HG03558 (cell line): ENCODE measurements around the gene KMT2A.
"Not testable (repeated sequence)": the region's sequence is repeated elsewhere in the genome, so short reads cannot be mapped to it uniquely, and the experiment has no call there.

ENCODE experiments used
- ATAC-seq: cut with Tn5 transposase; IDR thresholded peaks from one replicate; pipeline ENCODE4 v1.9.1; 2021; ENCODE audit warnings: moderate number of reproducible peaks; ENCODE audit not compliant: unreplicated experiment; ENCODE audit errors: extremely low read depth

KMT2A gene

GRCh38 chr11:118531597-118532084 is 95.3 kb downstream of the KMT2A start:
- no peak for ATAC-seq

GRCh38 chr11:118532091-118532490 is 95.8 kb downstream of the KMT2A start:
- no peak for ATAC-seq

GRCh38 chr11:118532852-118533768 is 96.8 kb downstream of the KMT2A start:
- no peak for ATAC-seq

- no peak for ATAC-seq
These were observed 97.8 kb downstream of the KMT2A start for GRCh38 chr11:118533769-118534729.

- no peak for ATAC-seq
These were observed 99.0 kb downstream of the KMT2A start for GRCh38 chr11:118535261-118535660.

GRCh38 chr11:118536726-118537125 is 100.4 kb downstream of the KMT2A start:
- no peak for ATAC-seq

- ATAC-seq = no peak
These were observed 101.2 kb downstream of the KMT2A start for GRCh38 chr11:118537409-118537980.

GRCh38 chr11:118544010-118544646 is 107.8 kb downstream of the KMT2A start:
- no peak for ATAC-seq

- ATAC-seq = no peak
These were observed 108.3 kb downstream of the KMT2A start for GRCh38 chr11:118544647-118545010.

- ATAC-seq = no peak
These were observed 109.2 kb downstream of the KMT2A start for GRCh38 chr11:118545533-118545932.

- no peak for ATAC-seq
These were observed 110.8 kb downstream of the KMT2A start for GRCh38 chr11:118547132-118547531.

GRCh38 chr11:118552341-118552740 is 116.0 kb downstream of the KMT2A start:
- no peak for ATAC-seq

GRCh38 chr11:118560806-118561205 is 124.5 kb downstream of the KMT2A start:
- no peak for ATAC-seq

GRCh38 chr11:118565051-118565450 is 128.8 kb downstream of the KMT2A start:
- no peak for ATAC-seq

- no peak for ATAC-seq
These were observed 133.4 kb downstream of the KMT2A start for GRCh38 chr11:118569670-118570069.

GRCh38 chr11:118570787-118571186 is 134.5 kb downstream of the KMT2A start:
- ATAC-seq = no peak

GRCh38 chr11:118571701-118572060 is 135.4 kb downstream of the KMT2A start:
- not testable (repeated sequence) for ATAC-seq

GRCh38 chr11:118572061-118572980 is 136.0 kb downstream of the KMT2A start, which contains the start of gene ARCN1:
Gene ARCN1, plus strand, starts transcription at chr11:118572409. Its CDS starts 139 bp downstream, at chr11:118572548.
- ATAC-seq = no peak

GRCh38 chr11:118572981-118573550 is 136.8 kb downstream of the KMT2A start:
- no peak for ATAC-seq
